K562 (cell line): ENCODE data around the gene KCNQ5. TPM values are rescaled to one million over a fixed set of nuclear protein-coding genes. Genes with fewer than 3 reads are reported as not detected.

Experiments
- ATF4 ChIP-seq: fragments of 450-650 bp; formaldehyde crosslinking; IDR thresholded peaks from 2 replicates; pipeline ENCODE4 v1.4.0; 2022; ENCODE audit warnings: mild to moderate bottlenecking, moderate library complexity
- BCOR ChIP-seq: fragments of 450-650 bp; IDR thresholded peaks from 2 replicates; pipeline ENCODE4 v1.6.1; 2016
- DEAF1 ChIP-seq: fragments of 450-650 bp; formaldehyde crosslinking; IDR thresholded peaks from 2 replicates; pipeline ENCODE4 v1.4.0; 2020; ENCODE audit warnings: mild to moderate bottlenecking, moderate library complexity
- DLX4 ChIP-seq: fragments of 250-450 bp; sonication (Bioruptor Pico); IDR thresholded peaks from 2 replicates; pipeline ENCODE4 v1.6.1; 2021; ENCODE audit warnings: mild to moderate bottlenecking
- GATAD2B ChIP-seq: fragments of 450-650 bp; IDR thresholded peaks from 2 replicates; pipeline ENCODE4 v1.6.1; 2017; ENCODE audit warnings: mild to moderate bottlenecking, borderline replicate concordance
- IRF2 ChIP-seq: sonication (generic); formaldehyde crosslinking; IDR thresholded peaks from 2 replicates; pipeline ENCODE4 v1.8.1; 2022; ENCODE audit warnings: mild to moderate bottlenecking, missing genetic modification reagents
- MEF2A ChIP-seq: IDR thresholded peaks from 2 replicates; pipeline ENCODE4 v1.6.1; 2011; ENCODE audit warnings: low read depth, mild to moderate bottlenecking, low read length, moderate library complexity; ENCODE audit not compliant: control insufficient read depth
- PRPF4 ChIP-seq: fragments of 200-400 bp; formaldehyde crosslinking; IDR thresholded peaks from one replicate; pipeline ENCODE4 v1.6.1; 2017; ENCODE audit warnings: low read length, low read depth, mild to moderate bottlenecking; ENCODE audit not compliant: insufficient read depth, poor library complexity, severe bottlenecking
- RBBP5 ChIP-seq: fragments of 200-600 bp; sonication (generic); IDR thresholded peaks from 2 replicates; pipeline ENCODE4 v1.6.1; 2012; ENCODE audit warnings: borderline replicate concordance, mild to moderate bottlenecking, low read length, control low read depth, inconsistent platforms; ENCODE audit not compliant: insufficient read depth, poor library complexity, severe bottlenecking
- RREB1 ChIP-seq: fragments of 250-450 bp; sonication (Bioruptor Pico); IDR thresholded peaks from 2 replicates; pipeline ENCODE4 v1.4.0; 2020
- SMAD2 ChIP-seq: fragments of 150-350 bp; IDR thresholded peaks from 2 replicates; pipeline ENCODE4 v1.6.1; 2014; ENCODE audit warnings: low read depth, mild to moderate bottlenecking, low read length
- SMC3 ChIP-seq: conservative IDR thresholded peaks from 2 replicates; pipeline ENCODE4 v1.6.1; 2011; ENCODE audit warnings: low read depth, low read length, improper control_type of control experiment; ENCODE audit not compliant: insufficient read depth
- ZNF23 ChIP-seq: fragments of 250-450 bp; sonication (Bioruptor Pico); IDR thresholded peaks from 2 replicates; pipeline ENCODE4 v1.4.0; 2020; ENCODE audit warnings: mild to moderate bottlenecking
- ZNF444 ChIP-seq: fragments of 250-450 bp; sonication (Bioruptor Pico); IDR thresholded peaks from 2 replicates; pipeline ENCODE4 v1.4.0; 2020; ENCODE audit warnings: mild to moderate bottlenecking, moderate library complexity
- ZNF778 ChIP-seq: fragments of 450-650 bp; formaldehyde crosslinking; IDR thresholded peaks from 2 replicates; pipeline ENCODE4 v1.4.0; 2020; ENCODE audit warnings: mild to moderate bottlenecking, moderate library complexity
- ZSCAN29 ChIP-seq: fragments of 450-650 bp; IDR thresholded peaks from 2 replicates; pipeline ENCODE4 v1.6.1; 2017
- polyA plus RNA-seq, 8 experiments: library from polyadenylated mRNA; depleted of rRNA in 4 of 8; stranded (reverse) in 5 of 8; unstranded in 3 of 8; fragments of >200 nt; fragmentation: Nextera tagmentation in 2 of 8; fragmentation: Illumina TruSeq in 1 of 8; extraction: Ambion mirVana in 2 of 8; extraction: Trizol in 1 of 8; gene quantifications; 2 replicates each; pipeline versions ENCODE4 v1.2.1 to v1.2.3, GENCODE V29; 2011 to 2014; ENCODE audit warnings: inconsistent platforms in 1 of 8, missing spikeins in 1 of 8
- total RNA-seq, 7 experiments: library from RNA; depleted of rRNA in 6 of 7; stranded (reverse); fragments of >200 nt in 6 of 7; fragmentation: Illumina TruSeq in 2 of 7; extraction: Trizol in 2 of 7; gene quantifications; 2 replicates each; pipeline versions ENCODE4 v1.2.1 to v1.2.3, GENCODE V29; 2011 to 2021; ENCODE audit warnings: low replicate concordance in 1 of 7
- TF ChIP-seq, protein P1 (sequence below), 3 experiments: IDR thresholded peaks in 2 of 3; conservative IDR thresholded peaks in 1 of 3; 2 replicates each; pipeline ENCODE4 v1.5.1; 2011 to 2012; ENCODE audit warnings: low read length in 3 of 3, mild to moderate bottlenecking in 3 of 3, control low read depth in 2 of 3, improper control_type of control experiment in 1 of 3, inconsistent platforms in 1 of 3, low read depth in 1 of 3, mixed read lengths in 1 of 3, moderate library complexity in 1 of 3; ENCODE audit not compliant: insufficient read depth in 2 of 3

KCNQ5 gene
- total and polyA plus RNA-seq, 9 of the 15 experiments (the other 6 are each of a cell fraction or from before 2014, with no cell fraction given), result 0.31 to 5.9 (median 2.6) TPM

DNA sequence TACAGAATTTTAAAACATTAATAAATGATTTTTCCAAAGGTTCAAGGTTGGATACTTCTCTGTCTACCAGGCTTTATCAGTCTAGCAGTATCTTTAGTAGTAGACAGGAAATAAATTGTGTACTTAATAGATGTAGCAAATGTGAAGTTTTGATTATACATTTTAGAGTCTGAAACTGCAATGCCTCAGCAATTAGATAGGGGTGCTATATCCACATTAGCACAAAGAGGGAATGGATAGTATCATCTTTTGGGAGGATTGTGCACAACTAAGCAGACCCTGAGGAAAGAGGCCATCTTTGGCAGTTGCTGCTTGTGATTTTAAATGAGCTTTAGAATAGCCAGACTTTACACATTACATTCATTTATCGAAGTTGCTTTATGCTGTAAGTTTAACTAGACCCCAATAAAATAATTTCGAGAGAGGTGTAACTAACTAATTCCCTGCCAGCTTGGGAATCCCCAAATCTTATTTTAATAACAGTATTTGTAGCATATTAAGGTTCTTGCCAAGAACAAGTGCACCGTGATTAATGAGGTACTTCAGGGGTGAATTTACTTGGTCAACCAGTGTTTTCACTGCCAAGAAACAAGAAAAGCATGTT, 2.8 kb downstream of the KCNQ5 start (continued):
- TF ChIP-seq ATF4 (no peak), ZNF444 (CRISPR knock-in tag) (no peak), DLX4 (CRISPR knock-in tag) (no peak), SMC3 (0 out of 2 replicates have a peak, but pooled peaks have one; percentile 23), MEF2A (no peak), RBBP5 (no peak), RREB1 (CRISPR knock-in tag) (no peak), ZNF23 (CRISPR knock-in tag) (no peak), ZSCAN29 (no peak), DEAF1 (no peak), ZNF778 (CRISPR knock-in tag) (0 out of 2 replicates have a peak, but pooled peaks have one; percentile 33), BCOR (no peak), SMAD2 (no peak), PRPF4 (no peak), GATAD2B (no peak), IRF2 (CRISPR knock-in tag) (no peak)
- TF ChIP-seq, protein P1, sequence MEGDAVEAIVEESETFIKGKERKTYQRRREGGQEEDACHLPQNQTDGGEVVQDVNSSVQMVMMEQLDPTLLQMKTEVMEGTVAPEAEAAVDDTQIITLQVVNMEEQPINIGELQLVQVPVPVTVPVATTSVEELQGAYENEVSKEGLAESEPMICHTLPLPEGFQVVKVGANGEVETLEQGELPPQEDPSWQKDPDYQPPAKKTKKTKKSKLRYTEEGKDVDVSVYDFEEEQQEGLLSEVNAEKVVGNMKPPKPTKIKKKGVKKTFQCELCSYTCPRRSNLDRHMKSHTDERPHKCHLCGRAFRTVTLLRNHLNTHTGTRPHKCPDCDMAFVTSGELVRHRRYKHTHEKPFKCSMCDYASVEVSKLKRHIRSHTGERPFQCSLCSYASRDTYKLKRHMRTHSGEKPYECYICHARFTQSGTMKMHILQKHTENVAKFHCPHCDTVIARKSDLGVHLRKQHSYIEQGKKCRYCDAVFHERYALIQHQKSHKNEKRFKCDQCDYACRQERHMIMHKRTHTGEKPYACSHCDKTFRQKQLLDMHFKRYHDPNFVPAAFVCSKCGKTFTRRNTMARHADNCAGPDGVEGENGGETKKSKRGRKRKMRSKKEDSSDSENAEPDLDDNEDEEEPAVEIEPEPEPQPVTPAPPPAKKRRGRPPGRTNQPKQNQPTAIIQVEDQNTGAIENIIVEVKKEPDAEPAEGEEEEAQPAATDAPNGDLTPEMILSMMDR (IDR thresholded peaks at IDR 0.05 in 2 of 3, conservative IDR thresholded peaks at IDR 0.05 in 1 of 3; ENCODE audit: insufficient read depth in 2 of 3, low read depth in 1 of 3, low read length in 3 of 3), result peak; percentile 39 to 74 (median 66)
